Endothelial cell of umbilical vein (primary cell): ENCODE results near the gene PLEKHA7.

Source experiments
- CTCF ChIP-seq, 2 donors: IDR thresholded peaks; 1 replicate in 1 of 2; 2 replicates in 1 of 2; pipeline ENCODE4 v1.5.1; 2011; ENCODE audit warnings: low read length in 2 of 2, mild to moderate bottlenecking in 2 of 2, moderate library complexity in 2 of 2, control low read depth in 1 of 2, inconsistent platforms in 1 of 2, low read depth in 1 of 2; ENCODE audit not compliant: insufficient read depth in 1 of 2; ENCODE audit errors: extremely low read depth in 1 of 2
- EZH2 ChIP-seq: IDR thresholded peaks from 2 replicates; pipeline ENCODE4 v1.6.1; 2012; ENCODE audit warnings: borderline replicate concordance, low read depth, mild to moderate bottlenecking, moderate library complexity, low read length, inconsistent platforms; ENCODE audit not compliant: severe bottlenecking
- FOS ChIP-seq: IDR thresholded peaks from 2 replicates; pipeline ENCODE4 v1.6.1; 2011; ENCODE audit warnings: mild to moderate bottlenecking, low read length, moderate library complexity, borderline replicate concordance; ENCODE audit not compliant: insufficient read depth
- JUN ChIP-seq: IDR thresholded peaks from 2 replicates; pipeline ENCODE4 v1.6.1; 2011; ENCODE audit warnings: borderline replicate concordance, low read depth; ENCODE audit not compliant: insufficient read length, insufficient read depth
- MAX ChIP-seq: IDR thresholded peaks from 2 replicates; pipeline ENCODE4 v1.6.1; 2011; ENCODE audit not compliant: insufficient read depth, insufficient read length
- MYC ChIP-seq: IDR thresholded peaks from one replicate; pipeline ENCODE4 v1.6.1; 2011; ENCODE audit warnings: mild to moderate bottlenecking, low read depth, low read length
- POLR2A ChIP-seq: IDR thresholded peaks from 2 replicates; pipeline ENCODE4 v1.6.1; 2012; ENCODE audit warnings: low read depth, mild to moderate bottlenecking, control low read depth, low read length
- POLR2AphosphoS5 ChIP-seq: IDR thresholded peaks from 2 replicates; pipeline ENCODE4 v1.6.1; 2012; ENCODE audit warnings: low read depth, mild to moderate bottlenecking, control low read depth, low read length, moderate library complexity; ENCODE audit not compliant: insufficient read depth

GRCh38 chr11:16863389-16863788 is 150.8 kb downstream of the PLEKHA7 start:
- TF ChIP-seq EZH2 (no peak), CTCF (IDR thresholded peaks at IDR 0.05; ENCODE audit: extremely low read depth in 1 of 2, insufficient read depth in 1 of 2, low read depth in 1 of 2, low read length in 2 of 2) (no peak), JUN (no peak), POLR2A (no peak), FOS (no peak), MAX (no peak), MYC (no peak), POLR2AphosphoS5 (no peak)
